CD4-positive, alpha-beta T cell treated with Interleukin-17A for 4 hours (primary cell): ENCODE measurements around the gene TBC1D20.
"Not testable (repeated sequence)": the region's sequence is repeated elsewhere in the genome, so short reads cannot be mapped to it uniquely, and the experiment has no call there.

Experiments used
- DNase-seq: peaks from one replicate; pipeline ENCODE4 v3.0.0-alpha.2; 2020; ENCODE audit warnings: mixed read lengths

Gene TBC1D20

GRCh38 chr20:475463-476357 lies 13.4 kb upstream of the TBC1D20 start:
- DNase-seq: no peak

- DNase-seq: no peak
Measured at GRCh38 chr20:474581-474980, 12.2 kb upstream of the TBC1D20 start.

GRCh38 chr20:472889-473292 lies 10.6 kb upstream of the TBC1D20 start:
- no peak for DNase-seq

GRCh38 chr20:472137-472846 lies 10.0 kb upstream of the TBC1D20 start:
- no peak for DNase-seq

- no peak for DNase-seq
Measured at GRCh38 chr20:469746-470490, 7.6 kb upstream of the TBC1D20 start.

GRCh38 chr20:467755-468154 lies 5.4 kb upstream of the TBC1D20 start:
- no peak for DNase-seq

- peak; percentile 57 for DNase-seq
Measured at GRCh38 chr20:461254-462198, 807 bp downstream of the TBC1D20 start.

GRCh38 chr20:460707-461106 lies 1.6 kb downstream of the TBC1D20 start:
- no peak for DNase-seq

GRCh38 chr20:460180-460579 lies 2.2 kb downstream of the TBC1D20 start:
- DNase-seq: no peak

GRCh38 chr20:458776-459175 lies 3.6 kb downstream of the TBC1D20 start:
- DNase-seq: no peak

GRCh38 chr20:454951-455350 lies 7.4 kb downstream of the TBC1D20 start:
- DNase-seq: no peak

- not testable (repeated sequence) for DNase-seq
Measured at GRCh38 chr20:452021-452420, 10.3 kb downstream of the TBC1D20 start.

GRCh38 chr20:445514-446336 lies 16.6 kb downstream of the TBC1D20 start:
- DNase-seq: no peak

- no peak for DNase-seq
Measured at GRCh38 chr20:444862-445426, 17.4 kb downstream of the TBC1D20 start.

- DNase-seq: no peak
Measured at GRCh38 chr20:444117-444516, 18.2 kb downstream of the TBC1D20 start.

GRCh38 chr20:443223-443775 lies 19.0 kb downstream of the TBC1D20 start:
- DNase-seq: no peak

GRCh38 chr20:440636-441035 lies 21.7 kb downstream of the TBC1D20 start:
- no peak for DNase-seq

- no peak for DNase-seq
Measured at GRCh38 chr20:440148-440547, 22.2 kb downstream of the TBC1D20 start.

GRCh38 chr20:438571-439469 lies 23.5 kb downstream of the TBC1D20 start:
- peak; percentile 75 for DNase-seq
